NCI-H187 treated with DMSO at 0.1 percent for 48 hours (cell line): ENCODE results near the gene UTS2.

ENCODE experiments used
- DNase-seq: peaks from one replicate; lab custom pipeline; 2025; lab: John Stamatoyannopoulos, UW

Gene UTS2

GRCh38 chr1:7811476-7811875 is 41.4 kb downstream of the UTS2 start:
- no peak for DNase-seq

GRCh38 chr1:7810395-7810794 is 42.5 kb downstream of the UTS2 start:
- DNase-seq = no peak

DNA sequence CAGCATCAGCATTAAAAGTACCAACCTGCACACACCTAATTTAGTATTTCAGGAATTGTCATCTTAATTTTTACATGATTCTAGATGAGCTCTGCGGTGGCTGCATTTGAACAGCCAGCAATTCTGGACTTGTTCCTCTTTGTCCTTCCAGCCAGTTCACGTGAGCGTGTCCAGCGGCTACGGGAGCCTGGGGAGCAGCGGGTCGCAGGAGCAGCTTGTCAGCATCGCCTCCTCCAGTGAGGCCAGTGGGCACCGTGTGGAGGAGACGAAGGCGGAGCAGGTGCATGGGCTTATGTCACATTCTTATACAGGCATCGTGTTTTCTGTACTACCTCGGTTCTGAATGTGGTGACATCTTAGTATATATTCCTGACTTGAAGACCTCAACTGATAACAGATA is 43.1 kb downstream of the UTS2 start:
- DNase-seq = no peak

DNA sequence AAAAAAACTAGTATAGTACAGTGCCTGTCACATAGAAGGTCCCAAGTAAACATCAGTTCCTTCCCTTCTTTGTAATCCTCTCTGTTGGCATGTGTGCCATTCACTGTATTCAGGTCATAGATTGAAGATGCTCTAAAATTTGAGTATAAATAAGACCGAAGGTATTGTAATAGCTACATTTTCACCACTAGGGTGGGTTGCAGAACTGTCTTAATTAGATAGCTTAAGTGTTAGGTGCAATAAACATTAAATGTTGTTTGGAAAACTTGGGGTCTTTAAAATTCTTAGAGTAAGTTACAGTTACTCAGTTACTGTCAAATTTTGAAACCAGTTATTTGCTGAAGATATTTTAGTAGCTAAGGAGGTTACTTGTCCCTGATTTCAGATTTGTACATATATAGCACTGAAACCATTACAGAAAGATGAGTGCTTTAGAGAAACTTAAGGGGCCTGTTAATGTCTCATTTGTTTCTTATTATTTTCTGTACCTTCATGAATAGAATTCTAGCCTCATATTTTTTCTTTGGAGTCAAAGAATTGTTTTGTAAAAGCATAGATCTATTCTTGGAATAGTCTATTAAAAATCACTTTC is 44.5 kb downstream of the UTS2 start:
- no peak for DNase-seq

- DNase-seq = no peak
Measured at GRCh38 chr1:7805460-7805859, 47.4 kb downstream of the UTS2 start.
